DND-41 (cell line): ENCODE measurements around the gene TRAM2.
A peak's percentile ranks its signal among the peaks of the same experiment; 100 is the strongest.

Source experiments
- ATAC-seq: fragments of 200-7000 bp; cut with Tn5 transposase; 3 replicates; pipeline ENCODE4 v1.9.1; 2021; ENCODE audit warnings: low read depth; ENCODE audit not compliant: insufficient read depth
- DNase-seq: peaks from one replicate; pipeline ENCODE4 v3.0.0-alpha.2; 2020
- H2AFZ ChIP-seq: 2 replicates; pipeline ENCODE4 v1.6.0; 2012; ENCODE audit warnings: low read depth, low read length
- H3K27ac ChIP-seq: 2 replicates; pipeline ENCODE4 v1.5.1; 2012; ENCODE audit warnings: low read length, inconsistent platforms
- H3K27me3 ChIP-seq: fragments of 200-600 bp; sonication (generic); 2 replicates; pipeline ENCODE4 v1.6.0; 2012; ENCODE audit warnings: low read length, mild to moderate bottlenecking, inconsistent platforms; ENCODE audit not compliant: insufficient read depth, poor library complexity
- H3K36me3 ChIP-seq: 2 replicates; pipeline ENCODE4 v1.5.1; 2012; ENCODE audit warnings: low read length, inconsistent platforms; ENCODE audit not compliant: insufficient read depth
- H3K4me1 ChIP-seq: 2 replicates; pipeline ENCODE4 v1.5.1; 2012; ENCODE audit warnings: mild to moderate bottlenecking, low read length; ENCODE audit not compliant: insufficient read depth
- H3K4me2 ChIP-seq: 2 replicates; pipeline ENCODE4 v1.6.0; 2012; ENCODE audit warnings: mild to moderate bottlenecking, moderate library complexity, low read length, inconsistent platforms; ENCODE audit not compliant: insufficient read depth
- H3K4me3 ChIP-seq, 2 experiments: fragments of 200-600 bp in 1 of 2; shearing (Covaris generic) in 1 of 2; 2 replicates each; pipeline ENCODE4 v1.5.1; 2012 to 2016; ENCODE audit warnings: inconsistent platforms in 2 of 2, low read length in 2 of 2, mild to moderate bottlenecking in 2 of 2, low read depth in 1 of 2, moderate library complexity in 1 of 2
- H3K79me2 ChIP-seq: 2 replicates; pipeline ENCODE4 v1.6.0; 2012; ENCODE audit warnings: low read length, inconsistent platforms; ENCODE audit not compliant: insufficient read depth
- H3K9ac ChIP-seq: 2 replicates; pipeline ENCODE4 v1.6.0; 2012; ENCODE audit warnings: low read depth, mild to moderate bottlenecking, inconsistent platforms, low read length, moderate library complexity
- H3K9me3 ChIP-seq: 2 replicates; pipeline ENCODE4 v1.5.1; 2012; ENCODE audit warnings: low read length, moderate library complexity, mild to moderate bottlenecking, inconsistent platforms; ENCODE audit not compliant: insufficient read depth, severe bottlenecking
- H4K20me1 ChIP-seq: 2 replicates; pipeline ENCODE4 v1.6.0; 2012; ENCODE audit warnings: low read length; ENCODE audit not compliant: insufficient read depth
- EZH2 ChIP-seq: IDR thresholded peaks from 3 replicates; pipeline ENCODE4 v1.6.1; 2012; ENCODE audit warnings: borderline replicate concordance, low read depth, mild to moderate bottlenecking, moderate library complexity, low read length, inconsistent platforms; ENCODE audit not compliant: severe bottlenecking
- TF ChIP-seq, protein P1 (sequence below): IDR thresholded peaks from 2 replicates; pipeline ENCODE4 v1.5.1; 2012; ENCODE audit warnings: borderline replicate concordance, low read length, moderate library complexity, mild to moderate bottlenecking; ENCODE audit not compliant: poor library complexity, severe bottlenecking; ENCODE audit errors: extremely low read depth

TRAM2 gene

DNA sequence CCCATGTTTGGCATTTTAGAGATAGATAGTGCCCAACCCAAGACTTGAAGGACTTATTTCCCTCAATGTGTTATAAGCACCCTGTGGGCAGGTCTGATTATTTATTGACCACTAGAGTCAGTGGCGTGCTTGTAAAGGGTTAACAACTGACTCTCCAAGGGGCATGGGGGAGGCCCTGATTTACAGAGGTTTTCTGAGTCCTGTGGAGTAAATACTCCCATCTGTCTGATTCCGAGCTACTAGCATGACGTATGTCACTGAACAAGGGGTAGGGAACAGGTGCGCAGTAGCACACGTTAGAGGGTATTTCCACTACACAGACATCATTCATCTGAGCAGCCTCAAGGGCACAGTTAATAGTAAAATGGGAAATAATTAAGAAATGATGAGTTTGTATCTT, 17.4 kb upstream of the TRAM2 start:
- no peaks in the 10 kb centered on the region for H3K27me3 ChIP-seq

DNA sequence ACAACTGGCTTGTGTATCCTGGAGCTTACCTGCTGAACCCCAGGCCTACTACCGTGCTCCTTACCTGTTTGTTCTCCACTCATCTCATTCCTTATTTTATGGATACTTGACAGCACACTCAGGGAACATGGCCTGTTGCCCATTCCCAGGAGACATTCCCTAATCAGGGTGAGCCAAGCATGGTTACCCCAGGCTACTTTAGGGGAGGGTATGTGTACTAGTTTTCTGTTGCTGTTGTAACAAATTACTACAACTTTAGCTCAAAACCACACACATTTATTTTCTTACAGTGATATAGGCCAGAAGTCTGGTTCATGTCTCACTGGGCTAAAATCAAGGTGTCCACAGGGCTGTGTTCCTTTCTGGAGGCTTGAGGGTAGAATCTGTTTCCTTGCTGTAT, 15.0 kb upstream of the TRAM2 start:
- no peak overlapping the region for H3K4me3 ChIP-seq
- H3K9me3 ChIP-seq: no peaks in the 10 kb centered on the region
- no peaks in the 10 kb centered on the region for H3K79me2 ChIP-seq
- no peaks in the 10 kb centered on the region for H3K36me3 ChIP-seq
- no peak overlapping the region for H3K9ac ChIP-seq
- no peak overlapping the region for H3K27ac ChIP-seq
- no peak overlapping the region for H3K4me2 ChIP-seq
- DNase-seq (no peak), ATAC-seq (no peak)
- no peak overlapping the region for H2AFZ ChIP-seq
- no peaks in the 10 kb centered on the region for H4K20me1 ChIP-seq
- no peaks in the 10 kb centered on the region for H3K27me3 ChIP-seq
- TF ChIP-seq, protein P1, sequence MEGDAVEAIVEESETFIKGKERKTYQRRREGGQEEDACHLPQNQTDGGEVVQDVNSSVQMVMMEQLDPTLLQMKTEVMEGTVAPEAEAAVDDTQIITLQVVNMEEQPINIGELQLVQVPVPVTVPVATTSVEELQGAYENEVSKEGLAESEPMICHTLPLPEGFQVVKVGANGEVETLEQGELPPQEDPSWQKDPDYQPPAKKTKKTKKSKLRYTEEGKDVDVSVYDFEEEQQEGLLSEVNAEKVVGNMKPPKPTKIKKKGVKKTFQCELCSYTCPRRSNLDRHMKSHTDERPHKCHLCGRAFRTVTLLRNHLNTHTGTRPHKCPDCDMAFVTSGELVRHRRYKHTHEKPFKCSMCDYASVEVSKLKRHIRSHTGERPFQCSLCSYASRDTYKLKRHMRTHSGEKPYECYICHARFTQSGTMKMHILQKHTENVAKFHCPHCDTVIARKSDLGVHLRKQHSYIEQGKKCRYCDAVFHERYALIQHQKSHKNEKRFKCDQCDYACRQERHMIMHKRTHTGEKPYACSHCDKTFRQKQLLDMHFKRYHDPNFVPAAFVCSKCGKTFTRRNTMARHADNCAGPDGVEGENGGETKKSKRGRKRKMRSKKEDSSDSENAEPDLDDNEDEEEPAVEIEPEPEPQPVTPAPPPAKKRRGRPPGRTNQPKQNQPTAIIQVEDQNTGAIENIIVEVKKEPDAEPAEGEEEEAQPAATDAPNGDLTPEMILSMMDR: no peak
- TF ChIP-seq EZH2: no peak
- peaks cover 3% of the 10 kb centered on the region for H3K4me1 ChIP-seq

More for the DNA sequence above, 17.4 kb upstream of the TRAM2 start:
- H3K4me2 ChIP-seq: no peak overlapping the region
- H2AFZ ChIP-seq: no peak overlapping the region
- no peak for TF ChIP-seq EZH2
- TF ChIP-seq, protein P1: no peak
- H3K27ac ChIP-seq: no peak overlapping the region
- H3K9me3 ChIP-seq: no peaks in the 10 kb centered on the region
- H3K79me2 ChIP-seq: no peaks in the 10 kb centered on the region
- DNase-seq (no peak), ATAC-seq (no peak)
- no peaks in the 10 kb centered on the region for H4K20me1 ChIP-seq
- no peaks in the 10 kb centered on the region for H3K36me3 ChIP-seq
- peaks cover 3% of the 10 kb centered on the region for H3K4me1 ChIP-seq
- no peak overlapping the region for H3K9ac ChIP-seq
- H3K4me3 ChIP-seq: no peak overlapping the region

DNA sequence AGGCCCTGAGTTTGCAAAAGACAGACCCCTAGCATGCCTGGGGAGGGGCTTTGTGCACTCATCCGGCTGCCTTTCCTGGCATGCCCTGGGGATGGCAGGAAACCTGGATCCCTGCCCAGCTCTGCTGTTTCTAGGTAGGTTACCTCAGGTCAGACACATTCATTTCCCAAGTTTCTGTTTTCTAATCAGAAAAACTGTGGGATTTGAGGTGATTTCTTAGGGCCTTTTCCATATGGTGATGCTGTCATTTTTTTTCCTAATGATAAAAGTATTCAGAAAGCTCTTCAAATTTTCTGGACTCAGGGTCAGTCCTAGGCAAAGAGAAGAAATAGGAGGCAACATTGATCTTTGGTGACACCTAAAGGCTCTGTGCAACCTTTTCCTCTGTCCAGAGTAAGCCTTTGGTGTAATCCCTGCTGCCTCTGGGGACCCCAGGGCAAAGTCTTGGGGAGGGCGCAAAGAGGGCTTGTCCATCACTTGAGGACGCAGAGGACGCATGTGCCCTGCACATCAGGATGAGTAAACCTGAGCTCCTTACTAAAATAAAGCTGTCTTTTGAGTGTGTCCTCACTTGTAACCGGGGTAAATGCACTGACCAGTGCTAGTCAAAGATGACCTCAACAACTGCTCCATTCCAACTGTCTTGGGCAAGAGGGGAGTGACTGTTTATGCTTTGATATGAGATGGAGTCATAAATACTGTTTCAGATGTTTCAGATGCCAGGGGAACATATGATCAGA, 13.5 kb upstream of the TRAM2 start:
- no peak overlapping the region for H3K9ac ChIP-seq
- no peaks in the 10 kb centered on the region for H3K36me3 ChIP-seq
- ATAC-seq: no peak
- no peak overlapping the region for H3K27ac ChIP-seq
- peaks cover 3% of the 10 kb centered on the region for H3K4me1 ChIP-seq
- H3K4me3 ChIP-seq: no peak overlapping the region
- H2AFZ ChIP-seq: no peak overlapping the region
- TF ChIP-seq, protein P1: peak; percentile 15
- no peak for TF ChIP-seq EZH2
- H3K4me2 ChIP-seq: no peak overlapping the region
- DNase-seq: no peak
- no peaks in the 10 kb centered on the region for H4K20me1 ChIP-seq
- H3K79me2 ChIP-seq: no peaks in the 10 kb centered on the region
- no peaks in the 10 kb centered on the region for H3K9me3 ChIP-seq
- H3K27me3 ChIP-seq: no peaks in the 10 kb centered on the region

DNA sequence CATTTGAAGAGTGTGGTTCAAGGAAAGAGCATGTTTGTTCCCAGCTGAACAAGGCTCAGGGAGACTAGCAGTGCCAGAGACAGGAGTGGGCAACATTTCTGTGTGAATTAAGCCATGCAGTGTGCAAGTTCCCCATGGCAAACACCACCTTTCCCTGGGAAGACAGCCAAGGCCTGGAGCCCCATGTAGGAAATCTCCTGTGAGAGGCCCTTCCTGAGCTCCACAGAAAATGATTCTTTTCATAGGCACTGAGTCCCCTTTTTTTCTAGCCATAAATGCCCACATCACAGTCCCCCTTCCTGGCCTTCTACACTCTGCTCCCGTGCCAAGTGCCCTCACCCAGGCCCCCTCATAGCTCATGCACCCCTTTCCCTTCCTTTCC, 11.8 kb upstream of the TRAM2 start:
- Histone ChIP-seq H3K27me3 (no peaks in the 10 kb centered on the region), H3K4me2 (no peak overlapping the region)

More for the DNA sequence above, 11.8 kb upstream of the TRAM2 start:
- Histone ChIP-seq H3K9me3 (no peaks in the 10 kb centered on the region), H3K4me1 (no peaks in the 10 kb centered on the region), H3K9ac (no peak overlapping the region), H3K36me3 (no peaks in the 10 kb centered on the region), H3K79me2 (no peaks in the 10 kb centered on the region), H4K20me1 (no peaks in the 10 kb centered on the region), H3K4me3 (no peak overlapping the region), H3K27ac (no peak overlapping the region), H2AFZ (no peak overlapping the region)
- TF ChIP-seq EZH2: no peak
- TF ChIP-seq, protein P1: no peak
- DNase-seq (no peak), ATAC-seq (no peak)
